Endothelial cell of umbilical vein (primary cell): ENCODE data around the gene CNTRL. TPM values are rescaled to one million over a fixed set of nuclear protein-coding genes. Genes with fewer than 3 reads are reported as not detected.

Experiments
- BruUV-seq: library from RNA; stranded (reverse); fragments of 400-500 nt; replicated peaks from 2 replicates; lab custom pipeline; 2021; lab: Mats Ljungman, UMichigan
- CTCF ChIA-PET: fragments of 300-600, 350-600 bp; sonication (Branson Sonifier 250); formaldehyde crosslinking; loops from one replicate; lab custom pipeline; 2021; ENCODE audit warnings: antibody characterized with exemption, inconsistent platforms; lab: Charles Lee
- POLR2A ChIA-PET: fragments of 300-600, 350-600 bp; sonication (Branson Sonifier 250); formaldehyde crosslinking; loops from one replicate; lab custom pipeline; 2021; ENCODE audit warnings: antibody characterized with exemption, inconsistent platforms; lab: Charles Lee
- DNase-seq: peaks from one replicate; pipeline ENCODE4 v3.0.0-alpha.2; 2011; ENCODE audit warnings: low read depth, low spot score
- FAIRE-seq: peaks from 2 replicates; lab custom pipeline; 2011; peaks lifted over from hg19 to GRCh38; lab: Jason Lieb, UNC
- H2AFZ ChIP-seq: 2 replicates; pipeline ENCODE4 v1.6.0; 2012; ENCODE audit warnings: low read depth, low read length, control low read depth, inconsistent platforms
- H3K27ac ChIP-seq: 2 replicates; pipeline ENCODE4 v1.5.1; 2011; ENCODE audit warnings: low read depth, mild to moderate bottlenecking, control low read depth, low read length, moderate library complexity; ENCODE audit not compliant: insufficient read depth
- H3K27me3 ChIP-seq, 2 experiments: 2 replicates each; pipeline versions ENCODE4 v1.6.0 to v1.6.1; 2011; ENCODE audit warnings: low read length in 2 of 2, mixed read lengths in 1 of 2; ENCODE audit not compliant: control insufficient read depth in 2 of 2, insufficient read depth in 2 of 2
- H3K36me3 ChIP-seq, 2 experiments: 2 replicates in 1 of 2; 3 replicates in 1 of 2; pipeline ENCODE4 v1.5.1; 2011; ENCODE audit warnings: low read length in 2 of 2, mild to moderate bottlenecking in 1 of 2, moderate library complexity in 1 of 2; ENCODE audit not compliant: control insufficient read depth in 2 of 2, insufficient read depth in 2 of 2; ENCODE audit errors: extremely low read depth in 1 of 2
- H3K4me1 ChIP-seq: 3 replicates; pipeline ENCODE4 v1.5.1; 2011; ENCODE audit warnings: mild to moderate bottlenecking, low read length; ENCODE audit not compliant: control insufficient read depth, insufficient read depth; ENCODE audit errors: extremely low read depth
- H3K4me2 ChIP-seq: 2 replicates; pipeline ENCODE4 v1.6.1; 2011; ENCODE audit warnings: low read length, control low read depth, mixed read lengths; ENCODE audit not compliant: insufficient read depth
- H3K4me3 ChIP-seq, 3 experiments: fragments of 200-600 bp in 1 of 3; sonication (generic), shearing (Covaris generic) in 1 of 3; replicated peaks in 1 of 3; 2 replicates each; pipeline ENCODE4 v1.5.1; 2011 to 2016; ENCODE audit warnings: control low read depth in 3 of 3, low read length in 3 of 3, mild to moderate bottlenecking in 2 of 3, inconsistent platforms in 1 of 3, low read depth in 1 of 3, moderate library complexity in 1 of 3; ENCODE audit not compliant: insufficient read depth in 1 of 3
- H3K79me2 ChIP-seq: 2 replicates; pipeline ENCODE4 v1.6.0; 2012; ENCODE audit warnings: low read length, inconsistent platforms; ENCODE audit not compliant: control insufficient read depth, insufficient read depth
- H3K9ac ChIP-seq: replicated peaks from 2 replicates; pipeline ENCODE3; 2011; ENCODE audit warnings: low read length, control low read depth; ENCODE audit not compliant: insufficient read depth; ENCODE audit errors: extremely low read depth
- H3K9me1 ChIP-seq: replicated peaks from 3 replicates; pipeline ENCODE4 v1.6.0; 2011; ENCODE audit warnings: mild to moderate bottlenecking, low read length; ENCODE audit not compliant: control insufficient read depth, insufficient read depth; ENCODE audit errors: extremely low read depth
- H3K9me3 ChIP-seq: replicated peaks from 2 replicates; pipeline ENCODE4 v1.5.1; 2012; ENCODE audit warnings: low read length, inconsistent platforms; ENCODE audit not compliant: control insufficient read depth, insufficient read depth
- H4K20me1 ChIP-seq: replicated peaks from 2 replicates; pipeline ENCODE3; 2011; ENCODE audit warnings: mild to moderate bottlenecking, low read length; ENCODE audit not compliant: control insufficient read depth, insufficient read depth; ENCODE audit errors: extremely low read depth
- CTCF ChIP-seq, 2 donors: IDR thresholded peaks; 1 replicate in 1 of 2; 2 replicates in 1 of 2; pipeline ENCODE4 v1.5.1; 2011; ENCODE audit warnings: low read length in 2 of 2, mild to moderate bottlenecking in 2 of 2, moderate library complexity in 2 of 2, control low read depth in 1 of 2, inconsistent platforms in 1 of 2, low read depth in 1 of 2; ENCODE audit not compliant: insufficient read depth in 1 of 2; ENCODE audit errors: extremely low read depth in 1 of 2
- FOS ChIP-seq: IDR thresholded peaks from 2 replicates; pipeline ENCODE4 v1.6.1; 2011; ENCODE audit warnings: mild to moderate bottlenecking, low read length, moderate library complexity, borderline replicate concordance; ENCODE audit not compliant: insufficient read depth
- GATA2 ChIP-seq: IDR thresholded peaks from 2 replicates; pipeline ENCODE4 v1.7.0; 2011; ENCODE audit warnings: low read depth, mild to moderate bottlenecking, moderate library complexity, mixed read lengths, low read length; ENCODE audit not compliant: insufficient read length, insufficient read depth
- JUN ChIP-seq: IDR thresholded peaks from 2 replicates; pipeline ENCODE4 v1.6.1; 2011; ENCODE audit warnings: borderline replicate concordance, low read depth; ENCODE audit not compliant: insufficient read length, insufficient read depth
- MYC ChIP-seq: IDR thresholded peaks from one replicate; pipeline ENCODE4 v1.6.1; 2011; ENCODE audit warnings: mild to moderate bottlenecking, low read depth, low read length
- POLR2AphosphoS5 ChIP-seq: IDR thresholded peaks from 2 replicates; pipeline ENCODE4 v1.6.1; 2012; ENCODE audit warnings: low read depth, mild to moderate bottlenecking, control low read depth, low read length, moderate library complexity; ENCODE audit not compliant: insufficient read depth
- dilution Hi-C: fragments of 300-500 bp; cut with MboI; formaldehyde crosslinking; loops from one replicate; pipeline ENCODE4 v1.15.0; 2019; ENCODE audit warnings: low sequenced_read_pairs; ENCODE audit not compliant: extremely low pct_ligation_motif_present
- intact Hi-C: fragments of 100-400 bp; cut with micrococcal nuclease; formaldehyde crosslinking; loops from one replicate; pipeline ENCODE4 v1.10.0; 2022
- polyA plus RNA-seq, 4 experiments: library from polyadenylated mRNA; depleted of rRNA in 3 of 4; stranded (reverse) in 3 of 4; unstranded in 1 of 4; fragments of >200 nt; gene quantifications; 2 replicates each; pipeline versions ENCODE4 v1.2.1 to v1.2.3, GENCODE V29; 2011 to 2012; ENCODE audit warnings: missing spikeins in 1 of 4
- total RNA-seq: library from RNA; stranded (reverse); gene quantifications from 2 replicates; pipeline ENCODE4 v1.2.3, GENCODE V29; 2021
- TF ChIP-seq, protein P1 (sequence below): IDR thresholded peaks from 2 replicates; pipeline ENCODE4 v1.6.1; 2011; ENCODE audit not compliant: insufficient read depth, insufficient read length

CNTRL gene
- total and polyA plus RNA-seq, 2 donors (not counting 3 experiments of a cell fraction or from before 2014, with no cell fraction given): 6.1 to 21.8 TPM

DNA sequence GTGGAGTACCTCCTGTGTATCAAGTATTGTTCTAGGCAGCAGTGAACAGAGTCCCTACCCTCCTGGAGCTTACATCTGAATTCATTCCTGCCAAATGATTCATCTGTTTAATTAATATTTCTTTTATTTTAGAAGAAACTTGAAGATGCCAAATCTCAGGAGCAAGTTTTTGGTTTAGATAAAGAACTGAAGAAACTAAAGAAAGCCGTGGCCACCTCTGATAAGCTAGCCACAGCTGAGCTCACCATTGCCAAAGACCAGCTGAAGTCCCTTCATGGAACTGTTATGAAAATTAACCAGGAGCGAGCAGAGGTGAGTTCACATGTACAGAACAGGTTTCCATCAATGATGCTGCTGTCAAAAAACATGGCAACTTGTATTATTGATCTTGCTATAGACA is 69.0 kb downstream of the CNTRL start:
- Histone ChIP-seq H3K36me3 (peaks cover 28 to 40% of the 10 kb centered on the region in 2 experiments), H3K79me2 (no peaks in the 10 kb centered on the region), H3K4me2 (no peak overlapping the region), H3K4me3 (no peak overlapping the region), H3K9ac (no peak overlapping the region), H4K20me1 (no peaks in the 10 kb centered on the region), H3K9me1 (no peaks in the 10 kb centered on the region), H3K27ac (no peak overlapping the region), H3K4me1 (no peaks in the 10 kb centered on the region), H3K27me3 (no peaks in the 10 kb centered on the region), H3K9me3 (no peaks in the 10 kb centered on the region), H2AFZ (no peak overlapping the region)
- BruUV-seq: no TSS peak
- ChIA-PET CTCF (no interaction called here), POLR2A (no interaction called here)
- no peak for DNase-seq
- FAIRE-seq: no peak
- dilution Hi-C loops: no loop called here
- no peak for TF ChIP-seq GATA2
- TF ChIP-seq JUN: no peak
- no peak for TF ChIP-seq MYC
- TF ChIP-seq, protein P1, sequence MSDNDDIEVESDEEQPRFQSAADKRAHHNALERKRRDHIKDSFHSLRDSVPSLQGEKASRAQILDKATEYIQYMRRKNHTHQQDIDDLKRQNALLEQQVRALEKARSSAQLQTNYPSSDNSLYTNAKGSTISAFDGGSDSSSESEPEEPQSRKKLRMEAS: no peak
- TF ChIP-seq POLR2AphosphoS5: no peak
- no peak for TF ChIP-seq CTCF (IDR thresholded peaks at IDR 0.05; ENCODE audit: extremely low read depth in 1 of 2, insufficient read depth in 1 of 2, low read depth in 1 of 2, low read length in 2 of 2)
- TF ChIP-seq FOS: no peak
- intact Hi-C loops: no loop called here
